Spleen (tissue), 7 donors: ENCODE data around the gene TMPRSS6.

Experiments
- POLR2A ChIP-seq, 3 donors: fragments of 450-650 bp; IDR thresholded peaks; one replicate each; pipeline ENCODE4 v1.5.1; 2017; ENCODE audit warnings: antibody characterized with exemption in 3 of 3, mild to moderate bottlenecking in 1 of 3
- POLR2AphosphoS5 ChIP-seq, 3 donors: sonication (generic); formaldehyde crosslinking; IDR thresholded peaks; one replicate each; pipeline ENCODE4 v1.5.1; 2017; ENCODE audit warnings: antibody characterized with exemption in 3 of 3
- TF ChIP-seq, protein P1 (sequence below), 11 experiments: fragments of 200-600 bp in 7 of 11; fragments of 450-650 bp in 4 of 11; sonication (generic) in 4 of 11; IDR thresholded peaks in 8 of 11; conservative IDR thresholded peaks in 3 of 11; 1 replicate in 7 of 11; 2 replicates in 4 of 11; pipeline versions ENCODE4 v1.4.0 to v1.8.0; 2016 to 2021; ENCODE audit warnings: antibody characterized with exemption in 11 of 11, inconsistent platforms in 4 of 11, mild to moderate bottlenecking in 1 of 11
- donor health status: DM: no; HTN: no; CAD: no; lungs with moderate emphysema.
- donor health status: DM: no; HTN: no; CAD: no.
- donor health status: DM: no; HTN: no; CAD: no.

DNA sequence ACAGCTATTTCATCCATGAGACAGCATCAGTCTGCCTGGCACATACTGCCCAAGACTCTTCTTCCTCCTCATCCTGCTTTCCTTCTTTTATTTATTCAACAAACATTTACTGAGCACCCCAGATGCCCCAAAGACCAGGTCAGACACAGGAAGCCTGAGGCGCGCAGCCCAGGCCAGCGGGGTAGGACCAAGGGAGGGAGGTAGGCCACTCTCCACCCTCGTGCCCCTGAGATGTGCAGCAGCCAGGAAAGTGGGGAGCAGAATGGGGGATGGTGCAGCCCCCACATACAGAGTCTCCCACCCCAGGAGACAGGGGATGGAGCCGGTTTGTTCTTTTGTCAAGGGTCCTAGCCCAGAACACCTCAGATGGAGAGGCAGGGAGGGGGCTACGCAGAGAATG is 44.4 kb upstream of the TMPRSS6 start:
- TF ChIP-seq, protein P1, sequence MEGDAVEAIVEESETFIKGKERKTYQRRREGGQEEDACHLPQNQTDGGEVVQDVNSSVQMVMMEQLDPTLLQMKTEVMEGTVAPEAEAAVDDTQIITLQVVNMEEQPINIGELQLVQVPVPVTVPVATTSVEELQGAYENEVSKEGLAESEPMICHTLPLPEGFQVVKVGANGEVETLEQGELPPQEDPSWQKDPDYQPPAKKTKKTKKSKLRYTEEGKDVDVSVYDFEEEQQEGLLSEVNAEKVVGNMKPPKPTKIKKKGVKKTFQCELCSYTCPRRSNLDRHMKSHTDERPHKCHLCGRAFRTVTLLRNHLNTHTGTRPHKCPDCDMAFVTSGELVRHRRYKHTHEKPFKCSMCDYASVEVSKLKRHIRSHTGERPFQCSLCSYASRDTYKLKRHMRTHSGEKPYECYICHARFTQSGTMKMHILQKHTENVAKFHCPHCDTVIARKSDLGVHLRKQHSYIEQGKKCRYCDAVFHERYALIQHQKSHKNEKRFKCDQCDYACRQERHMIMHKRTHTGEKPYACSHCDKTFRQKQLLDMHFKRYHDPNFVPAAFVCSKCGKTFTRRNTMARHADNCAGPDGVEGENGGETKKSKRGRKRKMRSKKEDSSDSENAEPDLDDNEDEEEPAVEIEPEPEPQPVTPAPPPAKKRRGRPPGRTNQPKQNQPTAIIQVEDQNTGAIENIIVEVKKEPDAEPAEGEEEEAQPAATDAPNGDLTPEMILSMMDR (IDR thresholded peaks at IDR 0.05 in 8 of 11, conservative IDR thresholded peaks at IDR 0.05 in 3 of 11) = no peak
- TF ChIP-seq POLR2AphosphoS5 (IDR thresholded peaks at IDR 0.05) (no peak), POLR2A (IDR thresholded peaks at IDR 0.05) (no peak)
